Neural progenitor cell (in vitro differentiated cells): ENCODE results near the gene TMEM185A. TPM values are rescaled to one million over a fixed set of nuclear protein-coding genes. Genes with fewer than 3 reads are reported as not detected.

ENCODE experiments used
- DNase-seq: peaks from one replicate; pipeline ENCODE4 v3.0.0-alpha.2; 2016; ENCODE audit warnings: low spot score
- H2AFZ ChIP-seq: fragments of 200-600 bp; sonication (generic); replicated peaks from 2 replicates; pipeline ENCODE4 v1.6.1; 2016; ENCODE audit warnings: antibody characterized with exemption
- H3F3A ChIP-seq: fragments of 200-600 bp; sonication (generic); 2 replicates; pipeline ENCODE4 v1.6.1; 2016; ENCODE audit warnings: antibody characterized with exemption, low read depth
- H3K27ac ChIP-seq: fragments of 200-600 bp; sonication (generic); 2 replicates; pipeline ENCODE4 v1.5.1; 2016; ENCODE audit warnings: mild to moderate bottlenecking
- H3K27me3 ChIP-seq: fragments of 200-600 bp; sonication (generic); 2 replicates; pipeline ENCODE4 v1.6.1; 2016; ENCODE audit warnings: mild to moderate bottlenecking, moderate library complexity
- H3K36me3 ChIP-seq: fragments of 200-600 bp; sonication (generic); 2 replicates; pipeline ENCODE4 v1.5.1; 2016
- H3K4me1 ChIP-seq: fragments of 200-600 bp; sonication (generic); 2 replicates; pipeline ENCODE4 v1.6.1; 2016; ENCODE audit warnings: mixed run types
- H3K4me2 ChIP-seq: fragments of 200-600 bp; sonication (generic); 2 replicates; pipeline ENCODE4 v1.6.1; 2016
- H3K4me3 ChIP-seq: fragments of 200-600 bp; sonication (generic); 2 replicates; pipeline ENCODE4 v1.5.1; 2016
- H3K79me2 ChIP-seq: fragments of 200-600 bp; sonication (generic); 2 replicates; pipeline ENCODE4 v1.6.1; 2016; ENCODE audit warnings: low read depth
- H3K9ac ChIP-seq: fragments of 200-600 bp; sonication (generic); 2 replicates; pipeline ENCODE4 v1.6.1; 2016
- H3K9me3 ChIP-seq: fragments of 200-600 bp; sonication (generic); 2 replicates; pipeline ENCODE4 v1.5.1; 2016; ENCODE audit warnings: low read depth
- H4K20me1 ChIP-seq: fragments of 200-600 bp; sonication (generic); 2 replicates; pipeline ENCODE4 v1.6.1; 2016; ENCODE audit warnings: low read depth
- H3K27ac Mint-ChIP-seq: 3 replicates; pipeline ENCODE4 v1.8.0; 2021; ENCODE audit warnings: mixed read lengths
- H3K27me3 Mint-ChIP-seq: 2 replicates; pipeline ENCODE4 v1.8.0; 2022; ENCODE audit warnings: low read depth, mild to moderate bottlenecking, inconsistent platforms, moderate library complexity, mixed read lengths; ENCODE audit not compliant: insufficient read depth
- H3K36me3 Mint-ChIP-seq: 3 replicates; pipeline ENCODE4 v1.8.0; 2021; ENCODE audit warnings: mixed read lengths
- H3K4me1 Mint-ChIP-seq: 3 replicates; pipeline ENCODE4 v1.8.0; 2021; ENCODE audit warnings: mixed read lengths
- H3K4me3 Mint-ChIP-seq: 3 replicates; pipeline ENCODE4 v1.8.0; 2021; ENCODE audit warnings: mild to moderate bottlenecking, moderate library complexity, mixed read lengths
- H3K9me3 Mint-ChIP-seq: 3 replicates; pipeline ENCODE4 v1.8.0; 2020; ENCODE audit warnings: mixed read lengths
- CTCF ChIP-seq: fragments of 200-600 bp; sonication (generic); IDR thresholded peaks from 2 replicates; pipeline ENCODE4 v1.5.1; 2017; ENCODE audit warnings: antibody characterized with exemption, mild to moderate bottlenecking
- EZH2 ChIP-seq: fragments of 200-600 bp; sonication (generic); IDR thresholded peaks from 2 replicates; pipeline ENCODE4 v1.6.1; 2017; ENCODE audit warnings: antibody characterized with exemption, mild to moderate bottlenecking, moderate library complexity
- EZH2phosphoT487 ChIP-seq: fragments of 200-600 bp; sonication (generic); IDR thresholded peaks from 2 replicates; pipeline ENCODE4 v1.6.1; 2017; ENCODE audit warnings: antibody characterized with exemption
- total RNA-seq: library from RNA; depleted of rRNA; stranded (reverse); fragments of >200 nt; gene quantifications from 2 replicates; pipeline ENCODE4 v1.2.3, GENCODE V29; 2015; ENCODE audit warnings: low replicate concordance

The TMEM185A gene
- total RNA-seq, 1 donor from 2014 or later, result 16.3 TPM

- peaks cover 2% of the 10 kb centered on the region for H3K27me3 Mint-ChIP-seq
- H3K4me1 Mint-ChIP-seq, result peaks cover 3% of the 10 kb centered on the region
- DNase-seq, result no peak
- H3K9ac ChIP-seq, result no peak overlapping the region
- H3K4me1 ChIP-seq, result no peaks in the 10 kb centered on the region
- no peak overlapping the region for H3K4me2 ChIP-seq
- no peak overlapping the region for H2AFZ ChIP-seq
- peaks cover 2% of the 10 kb centered on the region for H3K9me3 Mint-ChIP-seq
- no peak overlapping the region for H3K27ac ChIP-seq
- H3K4me3 ChIP-seq, result no peak overlapping the region
- no peaks in the 10 kb centered on the region for H3K79me2 ChIP-seq
- no peaks in the 10 kb centered on the region for H3K36me3 ChIP-seq
- H4K20me1 ChIP-seq, result no peaks in the 10 kb centered on the region
- H3K27me3 ChIP-seq, result no peaks in the 10 kb centered on the region
- H3F3A ChIP-seq, result no peaks in the 10 kb centered on the region
- H3K27ac Mint-ChIP-seq, result no peak overlapping the region
- H3K4me3 Mint-ChIP-seq, result no peak overlapping the region
- no peak for TF ChIP-seq EZH2phosphoT487
- TF ChIP-seq EZH2, result no peak
- no peak for TF ChIP-seq CTCF
- no peaks in the 10 kb centered on the region for H3K36me3 Mint-ChIP-seq
- H3K9me3 ChIP-seq, result no peaks in the 10 kb centered on the region
These were observed 58.8 kb downstream of the TMEM185A start for GRCh38 chrX:149572743-149573142.

DNA sequence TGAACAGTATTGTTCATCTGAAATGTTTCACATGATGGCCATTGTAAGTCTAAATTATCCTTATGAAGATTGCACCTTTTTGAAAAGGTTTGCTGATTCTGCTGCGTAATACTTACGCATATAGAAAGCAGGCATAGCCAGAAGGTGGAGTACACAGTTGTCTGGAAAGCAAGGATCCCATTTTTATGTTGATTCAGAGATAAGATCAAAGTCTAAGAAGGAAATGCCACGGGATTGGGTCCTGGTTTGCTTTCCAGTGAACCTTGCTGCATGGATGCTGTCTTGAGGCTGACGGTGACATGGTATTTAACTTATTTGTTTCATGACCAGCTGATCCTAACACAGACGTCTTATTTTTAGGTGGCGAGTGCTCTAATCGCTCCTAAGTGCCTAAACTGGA is 59.8 kb downstream of the TMEM185A start:
- H3K36me3 Mint-ChIP-seq, result no peaks in the 10 kb centered on the region
- no peaks in the 10 kb centered on the region for H3K27me3 ChIP-seq
- H3K9me3 Mint-ChIP-seq, result peaks cover 8% of the 10 kb centered on the region
- peaks cover 8% of the 10 kb centered on the region for H3K4me1 Mint-ChIP-seq
- H3F3A ChIP-seq, result no peaks in the 10 kb centered on the region
- H3K4me1 ChIP-seq, result no peaks in the 10 kb centered on the region
- no peaks in the 10 kb centered on the region for H4K20me1 ChIP-seq
- no peak overlapping the region for H3K9ac ChIP-seq
- no peaks in the 10 kb centered on the region for H3K79me2 ChIP-seq
- H2AFZ ChIP-seq, result no peak overlapping the region
- no peak overlapping the region for H3K4me3 ChIP-seq
- H3K27ac ChIP-seq, result no peak overlapping the region
- no peaks in the 10 kb centered on the region for H3K9me3 ChIP-seq
- no peak overlapping the region for H3K27ac Mint-ChIP-seq
- TF ChIP-seq CTCF, result no peak
- TF ChIP-seq EZH2phosphoT487, result no peak
- H3K27me3 Mint-ChIP-seq, result peaks cover 2% of the 10 kb centered on the region
- H3K4me2 ChIP-seq, result no peak overlapping the region
- H3K36me3 ChIP-seq, result no peaks in the 10 kb centered on the region
- H3K4me3 Mint-ChIP-seq, result no peak overlapping the region
- DNase-seq, result no peak

DNA sequence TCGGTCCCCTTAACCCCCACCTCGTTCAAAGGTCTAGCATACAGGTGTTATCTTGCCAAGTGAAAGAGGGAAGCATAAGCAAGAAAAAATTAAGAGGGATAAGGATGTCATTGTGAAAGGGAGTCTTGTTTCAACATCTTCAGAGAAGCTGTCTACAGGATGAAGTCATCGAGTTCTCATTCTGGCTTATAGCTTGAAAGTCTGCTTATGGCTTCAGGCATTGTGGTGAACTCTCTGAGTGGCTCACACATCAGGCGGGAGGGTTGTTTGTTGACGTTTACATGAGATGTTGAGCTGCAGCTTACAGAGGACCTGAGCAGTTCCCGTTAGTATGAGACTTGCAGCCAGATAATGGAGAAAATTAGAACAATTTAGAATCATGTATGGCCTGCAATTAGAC is 60.9 kb downstream of the TMEM185A start:
- H3K36me3 Mint-ChIP-seq, result no peaks in the 10 kb centered on the region
- H3K36me3 ChIP-seq, result no peaks in the 10 kb centered on the region
- no peak for TF ChIP-seq EZH2
- no peak for TF ChIP-seq CTCF
- no peak for TF ChIP-seq EZH2phosphoT487
- H3K4me3 ChIP-seq, result no peak overlapping the region
- H4K20me1 ChIP-seq, result no peaks in the 10 kb centered on the region
- no peaks in the 10 kb centered on the region for H3F3A ChIP-seq
- no peak overlapping the region for H3K27ac ChIP-seq
- no peaks in the 10 kb centered on the region for H3K9me3 ChIP-seq
- H2AFZ ChIP-seq, result no peak overlapping the region
- H3K27me3 Mint-ChIP-seq, result peaks cover 2% of the 10 kb centered on the region
- DNase-seq, result no peak
- no peak overlapping the region for H3K4me3 Mint-ChIP-seq
- H3K27ac Mint-ChIP-seq, result no peak overlapping the region
- no peaks in the 10 kb centered on the region for H3K79me2 ChIP-seq
- no peak overlapping the region for H3K9ac ChIP-seq
- H3K9me3 Mint-ChIP-seq, result peaks cover 8% of the 10 kb centered on the region
- no peaks in the 10 kb centered on the region for H3K4me1 ChIP-seq
- H3K4me2 ChIP-seq, result no peak overlapping the region
- peaks cover 8% of the 10 kb centered on the region for H3K4me1 Mint-ChIP-seq
- H3K27me3 ChIP-seq, result no peaks in the 10 kb centered on the region

GRCh38 chrX:149569770-149570169 is 61.8 kb downstream of the TMEM185A start:
- no peaks in the 10 kb centered on the region for H3K36me3 ChIP-seq
- no peaks in the 10 kb centered on the region for H3F3A ChIP-seq
- no peak overlapping the region for H3K27ac ChIP-seq
- H3K4me1 ChIP-seq, result no peaks in the 10 kb centered on the region
- H3K4me1 Mint-ChIP-seq, result peaks cover 8% of the 10 kb centered on the region
- no peak for TF ChIP-seq EZH2
- TF ChIP-seq CTCF, result no peak
- TF ChIP-seq EZH2phosphoT487, result no peak
- H3K27ac Mint-ChIP-seq, result no peak overlapping the region
- DNase-seq, result no peak
- H3K9ac ChIP-seq, result no peak overlapping the region
- peaks cover 10% of the 10 kb centered on the region for H3K9me3 Mint-ChIP-seq
- no peaks in the 10 kb centered on the region for H4K20me1 ChIP-seq
- no peak overlapping the region for H3K4me2 ChIP-seq
- H3K36me3 Mint-ChIP-seq, result no peaks in the 10 kb centered on the region
- H3K27me3 Mint-ChIP-seq, result peaks cover 2% of the 10 kb centered on the region
- H3K79me2 ChIP-seq, result no peaks in the 10 kb centered on the region
- H3K9me3 ChIP-seq, result no peaks in the 10 kb centered on the region
- no peak overlapping the region for H3K4me3 ChIP-seq
- no peak overlapping the region for H3K4me3 Mint-ChIP-seq
- H3K27me3 ChIP-seq, result no peaks in the 10 kb centered on the region
- no peak overlapping the region for H2AFZ ChIP-seq
